ENCODE measurements around the gene NKG7.

DNA sequence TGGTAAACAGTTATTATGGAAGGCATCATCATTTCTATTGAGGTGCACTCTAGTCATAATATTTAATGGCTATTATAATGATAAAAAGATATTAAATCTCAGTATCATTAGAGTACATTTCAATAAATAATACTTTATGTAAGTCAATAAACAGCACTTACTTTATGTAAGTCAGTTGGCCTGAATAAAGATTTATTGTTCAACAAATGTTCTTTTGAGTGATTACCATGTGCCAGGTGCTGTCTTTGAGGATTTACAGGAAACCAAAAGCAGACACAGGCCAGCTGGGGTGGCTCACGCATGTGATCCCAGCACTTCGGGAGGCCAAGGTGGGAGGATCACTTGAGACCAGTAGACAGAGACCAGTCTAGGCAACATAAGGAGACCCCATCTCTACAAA is 5.0 kb upstream of the NKG7 start:
- TF ChIP-seq, protein P1, sequence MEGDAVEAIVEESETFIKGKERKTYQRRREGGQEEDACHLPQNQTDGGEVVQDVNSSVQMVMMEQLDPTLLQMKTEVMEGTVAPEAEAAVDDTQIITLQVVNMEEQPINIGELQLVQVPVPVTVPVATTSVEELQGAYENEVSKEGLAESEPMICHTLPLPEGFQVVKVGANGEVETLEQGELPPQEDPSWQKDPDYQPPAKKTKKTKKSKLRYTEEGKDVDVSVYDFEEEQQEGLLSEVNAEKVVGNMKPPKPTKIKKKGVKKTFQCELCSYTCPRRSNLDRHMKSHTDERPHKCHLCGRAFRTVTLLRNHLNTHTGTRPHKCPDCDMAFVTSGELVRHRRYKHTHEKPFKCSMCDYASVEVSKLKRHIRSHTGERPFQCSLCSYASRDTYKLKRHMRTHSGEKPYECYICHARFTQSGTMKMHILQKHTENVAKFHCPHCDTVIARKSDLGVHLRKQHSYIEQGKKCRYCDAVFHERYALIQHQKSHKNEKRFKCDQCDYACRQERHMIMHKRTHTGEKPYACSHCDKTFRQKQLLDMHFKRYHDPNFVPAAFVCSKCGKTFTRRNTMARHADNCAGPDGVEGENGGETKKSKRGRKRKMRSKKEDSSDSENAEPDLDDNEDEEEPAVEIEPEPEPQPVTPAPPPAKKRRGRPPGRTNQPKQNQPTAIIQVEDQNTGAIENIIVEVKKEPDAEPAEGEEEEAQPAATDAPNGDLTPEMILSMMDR (IDR thresholded peaks at IDR 0.05) = no peak
- TF ChIP-seq POLR2A (IDR thresholded peaks at IDR 0.05) = no peak

All from lower leg skin (tissue), 3 donors.